Natural killer cell (primary cell): ENCODE measurements around the gene CDCA8. TPM values are rescaled to one million over a fixed set of nuclear protein-coding genes. Genes with fewer than 3 reads are reported as not detected.

ENCODE experiments used
- ATAC-seq, 3 donors: fragments of 150-1000 bp in 2 of 3; fragments of 200-7000 bp in 1 of 3; cut with Tn5 transposase; 1 replicate in 1 of 3; 2 replicates in 2 of 3; pipeline ENCODE4 v1.10.0; 2021; ENCODE audit warnings: mild to moderate bottlenecking in 2 of 3, moderate library complexity in 2 of 3
- DNase-seq, 2 donors: peaks; one replicate each; pipeline versions ENCODE4 v3.0.0 to v3.0.0-alpha.2; 2013 to 2021; ENCODE audit warnings: mixed read lengths in 1 of 2
- H3K27ac ChIP-seq: one replicate; pipeline ENCODE4 v1.5.1; 2013; ENCODE audit warnings: mild to moderate bottlenecking, low read length
- H3K27me3 ChIP-seq: one replicate; pipeline ENCODE4 v1.6.1; 2013; ENCODE audit warnings: low read length; ENCODE audit not compliant: control insufficient read depth, insufficient read depth
- H3K36me3 ChIP-seq: one replicate; pipeline ENCODE4 v1.6.1; 2013; ENCODE audit warnings: low read length; ENCODE audit not compliant: control insufficient read depth, insufficient read depth
- H3K4me1 ChIP-seq: one replicate; pipeline ENCODE4 v1.6.1; 2013; ENCODE audit warnings: low read length; ENCODE audit not compliant: control insufficient read depth, insufficient read depth
- H3K4me3 ChIP-seq: one replicate; pipeline ENCODE4 v1.5.1; 2013; ENCODE audit warnings: low read length
- H3K9me3 ChIP-seq: one replicate; pipeline ENCODE4 v1.6.1; 2013; ENCODE audit warnings: low read length; ENCODE audit not compliant: control insufficient read depth, insufficient read depth
- H3K27ac Mint-ChIP-seq, 2 donors: one replicate each; pipeline ENCODE4 v1.8.0; 2022; ENCODE audit warnings: mild to moderate bottlenecking in 2 of 2, mixed read lengths in 2 of 2, moderate library complexity in 1 of 2
- H3K27me3 Mint-ChIP-seq, 2 donors: one replicate each; pipeline ENCODE4 v1.8.0; 2022; ENCODE audit warnings: low read depth in 2 of 2, mixed read lengths in 2 of 2
- H3K36me3 Mint-ChIP-seq: one replicate; pipeline ENCODE4 v1.8.0; 2022; ENCODE audit warnings: mixed read lengths
- H3K4me1 Mint-ChIP-seq, 2 donors: one replicate each; pipeline ENCODE4 v1.8.0; 2022; ENCODE audit warnings: mixed read lengths in 2 of 2
- H3K4me3 Mint-ChIP-seq: one replicate; pipeline ENCODE4 v1.8.0; 2022; ENCODE audit warnings: mild to moderate bottlenecking, moderate library complexity, mixed read lengths
- H3K9me3 Mint-ChIP-seq, 2 donors: one replicate each; pipeline ENCODE4 v1.8.0; 2022; ENCODE audit warnings: mixed read lengths in 2 of 2
- CTCF ChIP-seq: fragments of 200-600 bp; IDR thresholded peaks from one replicate; pipeline ENCODE4 v1.8.0; 2022; ENCODE audit warnings: antibody characterized with exemption
- WGBS: methylation state at CpG from one replicate; pipeline ENCODE4 v1.1.7; 2013; ENCODE audit warnings: missing lambda C conversion rate; ENCODE audit not compliant: insufficient coverage; 5-methylcytosine and 5-hydroxymethylcytosine counted together
- intact Hi-C: fragments of 100-400 bp; cut with micrococcal nuclease; formaldehyde crosslinking; loops from one replicate; pipeline ENCODE4 v1.14.2; 2022
- total RNA-seq, 4 donors: library from RNA; stranded (reverse); fragments of 120-200 nt in 1 of 4; gene quantifications; one replicate each; pipeline versions ENCODE4 v1.2.3 to v1.2.4, GENCODE V29; 2013 to 2022

Gene CDCA8
- total RNA-seq, 3 donors from 2014 or later (not counting 1 experiment from before 2014, with no cell fraction given) = 1.6 to 3.3 (median 2.2) TPM

DNA sequence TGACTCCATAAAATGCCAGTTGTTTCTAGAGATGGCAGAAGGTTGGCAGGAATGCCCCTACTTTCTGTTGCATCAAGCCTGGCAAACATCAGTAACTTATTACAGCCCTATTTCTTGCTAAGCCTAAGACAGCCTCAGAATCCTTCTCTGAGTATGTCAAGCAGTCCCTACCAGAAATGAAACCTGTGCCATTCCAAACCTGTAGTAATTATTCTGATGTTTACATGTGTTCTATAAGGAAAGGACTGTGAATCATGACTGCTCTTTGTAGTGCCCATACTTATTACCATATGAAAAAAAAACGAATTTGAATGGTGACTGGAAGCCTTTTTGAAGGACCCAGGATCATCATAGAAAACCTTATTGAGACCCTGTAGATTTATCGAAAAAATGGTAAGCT lies 5.4 kb downstream of the CDCA8 start:
- Mint-ChIP-seq H3K36me3 (no peaks in the 10 kb centered on the region), H3K27ac (no peak overlapping the region), H3K27me3 (no peaks in the 10 kb centered on the region), H3K4me1 (peaks cover 0 to under 1% of the 10 kb centered on the region in 2 donors), H3K9me3 (no peaks in the 10 kb centered on the region), H3K4me3 (no peak overlapping the region)
- no peak for TF ChIP-seq CTCF
- 95% methylated on average over 2 of the region's 2 CpGs for WGBS
- ATAC-seq (no peak), DNase-seq (no peak)
- H3K27ac ChIP-seq = no peak overlapping the region
- no peaks in the 10 kb centered on the region for H3K9me3 ChIP-seq
- intact Hi-C loops = no loop called here
- H3K4me3 ChIP-seq = no peak overlapping the region
- H3K27me3 ChIP-seq = no peaks in the 10 kb centered on the region
- peaks cover 3% of the 10 kb centered on the region for H3K36me3 ChIP-seq
- peaks cover 3% of the 10 kb centered on the region for H3K4me1 ChIP-seq

DNA sequence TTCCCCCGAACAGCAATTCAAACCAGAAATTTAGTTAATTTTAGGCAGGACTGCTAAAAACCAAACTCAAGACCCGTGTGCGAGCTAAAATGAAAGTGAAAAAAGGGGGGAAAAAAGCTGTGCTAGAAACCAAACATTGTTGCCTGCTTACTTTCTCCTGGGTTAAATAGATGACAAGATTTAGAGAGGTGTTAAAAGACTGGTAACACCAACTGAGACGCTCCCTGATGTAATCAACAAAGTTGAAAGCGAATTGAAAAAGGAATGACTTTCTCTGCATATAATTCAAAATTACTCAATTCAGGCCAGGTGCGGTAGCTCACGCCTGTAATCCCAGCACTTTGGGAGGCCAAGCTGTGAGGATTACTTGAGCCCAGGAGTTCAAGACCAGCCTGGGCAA lies 6.8 kb downstream of the CDCA8 start:
- 69% methylated on average over 6 of the region's 7 CpGs for WGBS
- Mint-ChIP-seq H3K27me3 (no peaks in the 10 kb centered on the region), H3K9me3 (no peaks in the 10 kb centered on the region), H3K27ac (peak overlapping the region; percentile 10 to 65), H3K36me3 (no peaks in the 10 kb centered on the region), H3K4me1 (no peaks in the 10 kb centered on the region), H3K4me3 (no peak overlapping the region)
- Histone ChIP-seq H3K27me3 (no peaks in the 10 kb centered on the region), H3K27ac (peak overlapping the region; percentile 5), H3K9me3 (no peaks in the 10 kb centered on the region), H3K4me3 (no peak overlapping the region), H3K36me3 (peaks cover 3% of the 10 kb centered on the region), H3K4me1 (no peaks in the 10 kb centered on the region)
- TF ChIP-seq CTCF = no peak
- intact Hi-C loops = no loop called here
- peak in 1 of 2 donors; percentile 21 for DNase-seq
- ATAC-seq = no peak

DNA sequence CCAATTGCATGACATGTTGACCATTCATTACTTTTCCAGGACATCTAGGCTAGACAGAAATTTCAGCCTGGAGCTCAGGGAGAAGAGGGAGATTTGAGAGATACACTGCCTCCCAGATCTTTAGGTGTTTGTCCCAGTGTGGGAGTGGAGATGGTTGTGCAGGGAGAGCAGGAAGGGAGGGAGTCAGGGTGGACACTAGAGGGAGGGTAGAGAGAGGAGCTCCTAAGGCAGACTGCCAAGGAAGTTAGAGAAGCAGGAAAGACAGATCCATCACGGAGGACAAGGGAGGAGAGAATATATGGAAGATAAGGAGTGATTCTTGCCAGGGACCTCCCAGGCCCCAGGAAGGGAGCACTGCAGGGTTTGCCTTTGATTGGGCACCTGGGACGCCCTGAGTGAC lies 8.7 kb downstream of the CDCA8 start:
- H3K9me3 ChIP-seq = no peaks in the 10 kb centered on the region
- no peaks in the 10 kb centered on the region for H3K27me3 Mint-ChIP-seq
- H3K9me3 Mint-ChIP-seq = no peaks in the 10 kb centered on the region
- WGBS = 98% methylated on average over 2 of the region's 2 CpGs
- peak overlapping the region in 1 of 2 donors; percentile 3 for H3K27ac Mint-ChIP-seq
- peaks cover 3% of the 10 kb centered on the region for H3K36me3 ChIP-seq
- no peaks in the 10 kb centered on the region for H3K4me1 ChIP-seq
- DNase-seq (no peak), ATAC-seq (no peak)
- TF ChIP-seq CTCF = no peak
- no peaks in the 10 kb centered on the region for H3K4me1 Mint-ChIP-seq
- no peak overlapping the region for H3K27ac ChIP-seq
- H3K4me3 Mint-ChIP-seq = no peak overlapping the region
- no peaks in the 10 kb centered on the region for H3K27me3 ChIP-seq
- no peaks in the 10 kb centered on the region for H3K36me3 Mint-ChIP-seq
- intact Hi-C loops = no loop called here
- no peak overlapping the region for H3K4me3 ChIP-seq

- 98% methylated on average over 14 of the region's 14 CpGs for WGBS
- Histone ChIP-seq H3K27me3 (no peaks in the 10 kb centered on the region), H3K36me3 (peaks cover 12% of the 10 kb centered on the region), H3K9me3 (no peaks in the 10 kb centered on the region), H3K27ac (no peak overlapping the region), H3K4me3 (no peak overlapping the region), H3K4me1 (no peaks in the 10 kb centered on the region)
- Mint-ChIP-seq H3K27ac (no peak overlapping the region), H3K4me1 (no peaks in the 10 kb centered on the region), H3K4me3 (no peak overlapping the region), H3K36me3 (no peaks in the 10 kb centered on the region), H3K9me3 (no peaks in the 10 kb centered on the region), H3K27me3 (no peaks in the 10 kb centered on the region)
- no peak for TF ChIP-seq CTCF
- intact Hi-C loops = no loop called here
- DNase-seq (no peak), ATAC-seq (no peak)
These were observed 10.7 kb downstream of the CDCA8 start for GRCh38 chr1:37703061-37703460.
